Activated CD4-positive, alpha-beta T cell treated with anti-CD3 and anti-CD28 coated beads, Interleukin-2, amount 50 U/mL, for 24 hours (primary cell): Measurements from ENCODE around the gene USH2A.
"Not testable (repeated sequence)": the region's sequence is repeated elsewhere in the genome, so short reads cannot be mapped to it uniquely, and the experiment has no call there.

Experiments
- DNase-seq, 2 donors: peaks; one replicate each; pipeline ENCODE4 v3.0.0-alpha.2; 2020; ENCODE audit warnings: low read depth in 1 of 2, low spot score in 1 of 2

USH2A gene

DNA sequence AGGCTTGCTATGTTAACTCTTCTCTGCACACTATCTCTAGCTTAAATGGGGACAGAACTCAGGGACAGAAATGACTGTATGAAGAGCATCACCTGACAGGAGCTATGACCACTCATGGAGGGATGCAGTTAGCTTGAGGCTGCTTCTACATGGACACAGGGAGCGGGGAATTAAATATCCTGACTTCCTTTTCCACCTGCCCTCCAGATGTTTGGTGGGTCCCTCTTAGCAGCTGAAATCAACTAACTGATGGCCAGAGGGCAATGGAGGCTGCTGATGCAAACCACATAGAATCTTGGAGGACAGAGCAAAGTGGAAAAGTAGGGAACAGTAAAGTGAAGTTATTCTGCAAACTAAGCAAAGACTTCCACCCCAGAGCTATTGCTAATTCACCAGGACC lies 214.1 kb downstream of the USH2A start:
- no peak for DNase-seq

DNA sequence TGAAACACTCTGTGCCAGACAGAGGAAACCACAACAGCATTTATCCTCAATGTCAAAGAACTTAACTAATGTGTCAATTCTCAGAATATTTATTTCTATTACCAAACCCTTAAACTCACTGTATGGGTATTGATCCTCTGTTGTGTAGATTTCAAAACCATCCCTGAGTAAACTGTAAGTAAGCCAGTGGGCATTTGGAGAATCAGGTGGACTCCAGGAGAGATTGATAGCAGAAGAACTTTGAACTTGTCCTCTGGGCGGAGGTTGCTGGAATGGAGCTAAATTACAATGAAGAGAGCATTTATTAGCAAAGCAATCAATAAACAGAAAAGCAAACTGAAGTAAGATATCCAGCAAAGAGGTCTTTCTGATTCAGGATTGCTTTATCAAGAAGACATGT lies 216.1 kb downstream of the USH2A start:
- DNase-seq, result no peak

DNA sequence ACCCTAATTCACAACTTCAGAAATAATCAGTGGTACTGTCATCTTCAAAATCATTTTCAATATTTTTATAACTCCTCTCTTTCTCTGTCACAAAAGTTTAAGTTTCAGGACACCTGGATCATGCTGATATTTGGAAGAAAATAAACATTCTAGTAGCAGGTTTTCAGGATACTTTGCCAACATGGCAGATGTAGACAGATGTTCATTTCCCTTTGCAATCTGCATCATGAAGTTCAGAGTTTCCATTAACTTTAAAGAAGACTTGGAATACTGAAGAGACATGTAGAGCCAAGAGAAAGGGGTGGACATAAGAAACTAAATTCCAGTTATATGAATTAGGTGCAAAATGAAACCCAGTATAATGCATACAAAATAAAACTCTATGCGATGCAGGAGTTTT lies 218.1 kb downstream of the USH2A start:
- no peak for DNase-seq

DNA sequence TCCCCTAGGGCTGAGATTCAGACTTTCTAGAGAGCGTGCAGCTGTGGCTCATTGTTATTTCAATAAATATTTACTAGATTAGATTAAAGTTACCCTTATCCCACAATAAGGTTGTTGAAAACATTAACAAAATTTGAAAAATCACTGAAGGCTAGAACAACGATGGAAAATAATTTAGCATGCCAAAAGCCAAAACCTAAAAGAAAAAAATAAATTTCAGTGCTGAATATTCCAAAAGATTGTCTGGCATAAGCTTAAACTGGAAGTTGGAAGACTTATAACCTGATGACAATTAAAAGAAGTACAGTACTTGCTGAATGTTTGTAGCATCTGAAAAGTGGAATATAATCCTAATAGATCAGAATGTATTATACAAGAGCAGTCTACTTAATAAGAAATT lies 221.3 kb downstream of the USH2A start:
- no peak for DNase-seq

DNA sequence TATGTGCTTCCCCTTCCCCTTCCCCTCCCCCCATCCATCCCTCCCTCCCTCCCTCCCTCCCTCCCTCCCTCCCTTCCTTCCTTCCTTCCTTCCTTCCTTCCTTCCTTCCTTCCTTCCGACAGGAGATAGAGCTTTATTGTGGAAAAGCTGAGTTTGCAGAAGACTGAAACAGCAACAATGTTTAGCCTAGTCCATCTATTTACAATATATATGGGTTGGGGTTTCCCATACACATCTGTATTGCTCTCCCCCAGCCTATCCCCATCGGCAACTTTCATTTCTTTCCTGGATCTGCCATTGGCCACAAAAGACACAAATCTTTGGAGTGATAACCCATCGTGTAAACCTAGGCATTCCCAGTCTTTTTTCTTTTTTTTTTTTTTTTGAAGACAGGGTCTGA lies 222.3 kb downstream of the USH2A start:
- no peak for DNase-seq

DNA sequence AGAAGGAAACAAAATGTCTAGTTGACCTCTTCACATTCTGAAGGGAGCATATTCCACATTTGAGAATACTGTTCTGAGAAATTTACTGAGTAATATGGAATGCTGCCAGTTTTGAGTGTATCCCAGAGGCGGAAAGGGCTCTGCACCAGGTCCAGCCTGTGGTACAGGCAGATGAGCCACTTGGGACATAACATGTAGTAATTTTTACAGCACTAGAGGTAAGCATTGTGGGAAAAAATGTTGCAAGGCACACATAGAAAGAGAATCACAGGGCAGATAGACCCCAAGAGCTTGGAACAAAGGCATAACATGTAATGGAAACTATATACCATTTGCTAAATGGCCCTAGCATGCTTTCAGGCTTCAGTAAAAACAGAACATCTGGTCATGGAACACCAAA lies 228.5 kb downstream of the USH2A start:
- DNase-seq, result no peak

DNA sequence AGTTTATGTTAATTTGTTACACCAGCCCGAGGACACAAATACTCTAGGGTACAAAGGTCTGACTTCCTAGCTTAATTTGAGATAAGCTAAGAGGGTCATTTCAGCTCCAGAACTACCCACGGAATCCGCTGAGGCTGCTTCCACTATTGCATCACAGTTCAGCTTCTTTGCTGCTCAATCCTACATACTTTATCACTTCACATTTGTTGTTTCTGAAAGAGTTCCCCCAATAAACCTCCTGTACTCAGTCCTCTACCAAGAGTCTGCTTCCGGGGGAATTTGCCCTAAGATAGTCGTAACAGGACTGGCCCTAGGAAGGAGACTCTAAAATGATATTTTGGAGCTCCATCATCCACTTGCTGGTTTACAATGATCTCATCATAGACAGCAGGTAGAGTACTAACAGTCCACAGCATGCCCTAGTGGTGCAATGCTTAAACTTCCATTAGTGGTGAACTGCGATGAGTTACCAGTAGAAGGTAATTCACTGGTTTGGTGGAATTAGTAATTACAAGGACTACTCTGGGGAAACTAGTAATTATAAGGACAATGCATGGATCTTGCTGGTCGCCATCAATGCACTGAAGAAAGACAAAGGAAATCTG lies 229.3 kb downstream of the USH2A start:
- no peak for DNase-seq

DNA sequence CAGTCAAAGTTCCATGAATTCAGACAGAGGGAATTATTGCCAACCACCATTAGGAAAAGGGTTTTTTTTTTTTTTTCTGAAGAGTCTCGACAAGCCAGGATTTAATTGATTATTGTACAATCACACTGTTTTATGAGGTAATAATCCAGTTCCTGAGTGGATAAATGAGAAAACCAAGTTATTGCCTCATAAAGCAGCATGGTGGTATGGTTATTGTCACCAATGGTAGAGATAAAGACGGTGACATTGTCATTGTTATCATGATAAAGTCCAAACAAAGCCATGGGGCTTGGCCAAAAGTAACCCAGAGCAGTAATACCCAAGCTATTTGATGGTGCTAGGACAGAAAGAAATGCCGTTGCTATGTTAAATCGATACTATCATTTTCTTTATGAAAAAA lies 232.8 kb downstream of the USH2A start:
- DNase-seq, result no peak

DNA sequence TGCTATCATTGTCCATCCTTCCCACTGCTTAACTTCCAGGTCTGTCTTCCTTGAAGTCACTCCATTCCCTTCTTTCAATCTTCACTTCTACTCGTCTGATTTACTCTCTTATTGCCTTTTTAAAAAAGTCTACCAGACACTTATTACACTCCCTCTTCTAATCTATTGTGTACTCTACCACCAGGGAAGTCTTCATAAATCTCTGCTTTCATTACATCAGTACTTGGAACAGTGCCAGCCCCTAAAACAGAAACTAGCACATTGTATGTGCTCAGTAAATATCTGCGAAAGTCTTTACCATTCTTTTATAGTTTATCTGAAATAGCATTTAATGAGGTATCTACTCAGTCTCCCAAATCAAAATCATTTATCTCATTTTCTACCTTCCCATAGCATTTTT lies 236.4 kb downstream of the USH2A start:
- no peak for DNase-seq

DNA sequence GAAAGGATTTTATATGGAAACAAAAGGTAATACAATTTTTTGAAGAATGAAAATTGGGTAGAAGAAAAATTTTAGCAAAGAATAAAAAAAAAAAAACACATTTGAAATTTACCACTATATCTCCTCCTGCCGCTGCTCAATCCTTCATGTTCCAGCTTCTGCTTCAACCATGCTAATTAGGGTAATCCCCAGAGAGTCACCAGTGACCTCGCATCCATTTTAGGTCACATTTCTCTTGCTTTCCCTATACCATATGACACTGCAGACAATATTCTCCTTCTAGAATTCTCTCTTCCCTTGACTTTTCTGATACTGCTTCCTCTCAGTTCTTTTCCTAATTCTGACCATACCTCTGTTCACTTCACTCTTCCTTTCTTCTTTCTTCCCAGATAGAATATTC lies 237.1 kb downstream of the USH2A start:
- DNase-seq, result no peak

DNA sequence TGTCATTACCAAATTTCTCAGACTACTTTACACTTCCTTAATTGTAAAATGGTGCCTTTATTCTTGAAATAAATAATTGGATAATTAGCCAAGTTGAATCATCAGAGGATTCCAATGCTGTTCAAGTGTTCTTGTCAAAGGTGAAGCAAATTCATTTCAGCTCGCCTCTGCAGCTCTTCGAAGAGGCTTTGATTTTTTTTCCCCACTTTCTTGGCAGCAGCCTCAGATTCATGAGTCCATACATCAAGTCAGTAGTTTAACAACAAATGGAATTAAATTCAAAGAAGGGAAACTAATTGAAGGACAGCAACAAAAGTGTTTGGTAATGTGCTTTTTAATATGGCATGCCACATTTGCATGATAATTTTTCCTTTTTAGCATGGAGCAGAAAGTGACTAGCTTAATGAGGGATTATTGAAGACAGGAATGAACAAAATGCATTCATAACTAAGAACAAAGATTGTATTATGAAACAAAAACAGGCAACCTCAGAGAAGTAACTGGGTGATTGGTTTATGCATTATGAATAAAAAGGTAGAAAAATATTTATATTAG lies 239.0 kb downstream of the USH2A start:
- DNase-seq, result no peak

DNA sequence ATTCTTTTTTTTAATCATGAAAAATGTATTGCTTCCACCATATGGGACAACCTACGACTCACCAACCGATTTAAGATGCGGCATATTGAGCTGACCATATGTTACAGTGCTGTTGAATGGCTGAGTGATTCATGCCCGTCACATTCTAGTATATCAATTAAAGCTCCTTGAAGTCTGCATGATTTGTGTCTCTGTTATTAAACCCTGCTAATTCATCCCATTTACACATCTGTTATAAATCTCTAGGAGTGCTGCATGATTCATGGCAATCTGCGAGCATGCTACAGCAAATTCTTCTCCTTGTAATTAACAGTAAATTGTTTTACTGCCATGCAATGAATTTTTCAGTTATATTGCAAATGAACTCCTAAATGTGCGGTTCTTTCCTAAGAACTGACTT lies 239.8 kb downstream of the USH2A start:
- no peak for DNase-seq

DNA sequence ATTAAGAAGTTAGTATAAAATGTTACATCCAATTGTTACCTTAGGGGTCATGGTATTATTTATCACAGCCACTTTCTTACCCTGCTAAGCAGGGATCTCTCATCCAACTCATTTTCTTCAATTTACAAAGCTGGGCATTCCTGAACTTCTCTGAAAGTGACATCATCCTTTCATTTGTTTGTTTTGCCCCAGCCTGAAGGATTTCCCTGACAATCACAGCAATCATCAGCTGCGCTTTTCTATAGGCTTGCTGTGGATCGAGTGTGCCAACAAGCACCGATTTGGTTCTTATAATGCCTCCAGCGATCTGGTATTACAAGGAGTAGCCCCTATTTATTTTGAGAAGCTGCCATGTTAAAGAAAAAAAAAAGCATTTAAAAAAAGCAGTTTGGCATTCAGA lies 240.2 kb downstream of the USH2A start:
- DNase-seq, result no peak

DNA sequence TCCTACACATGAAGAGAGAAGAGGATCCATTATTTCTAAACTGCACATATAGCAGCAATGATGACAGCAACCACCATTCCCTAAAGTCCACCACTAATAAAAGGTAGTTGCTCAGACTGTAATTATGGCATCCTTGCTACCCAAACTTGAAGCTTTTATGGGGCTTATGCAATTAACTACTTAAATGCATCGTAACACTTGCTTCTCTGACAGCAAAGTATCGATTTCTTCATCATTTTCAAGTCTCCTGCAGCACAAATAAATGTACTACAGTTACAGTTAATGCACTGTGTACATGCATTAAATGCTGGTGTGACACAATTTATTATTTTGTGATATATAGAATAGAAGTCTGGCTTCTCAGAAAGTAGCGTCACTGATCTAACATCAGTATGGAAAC lies 241.7 kb downstream of the USH2A start:
- no peak for DNase-seq

DNA sequence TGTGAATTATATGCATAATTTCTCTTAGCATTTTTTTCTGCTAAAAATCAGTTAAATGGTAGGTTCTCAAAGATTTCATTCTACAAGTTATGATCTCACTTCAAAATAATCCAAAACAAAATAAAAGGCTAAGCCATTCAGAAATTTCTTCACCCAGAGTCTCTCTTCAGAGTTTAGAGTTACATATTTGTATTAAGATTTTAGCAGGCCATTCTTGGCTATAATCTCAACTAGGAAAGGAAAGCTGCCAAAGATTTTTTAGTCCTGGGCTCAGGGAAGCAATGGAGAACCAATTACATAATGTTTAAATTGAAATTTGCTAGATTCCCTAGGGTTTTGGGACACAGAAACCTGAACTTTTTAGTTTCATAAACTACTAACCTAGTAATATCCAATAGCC lies 245.0 kb downstream of the USH2A start:
- DNase-seq, result no peak

DNA sequence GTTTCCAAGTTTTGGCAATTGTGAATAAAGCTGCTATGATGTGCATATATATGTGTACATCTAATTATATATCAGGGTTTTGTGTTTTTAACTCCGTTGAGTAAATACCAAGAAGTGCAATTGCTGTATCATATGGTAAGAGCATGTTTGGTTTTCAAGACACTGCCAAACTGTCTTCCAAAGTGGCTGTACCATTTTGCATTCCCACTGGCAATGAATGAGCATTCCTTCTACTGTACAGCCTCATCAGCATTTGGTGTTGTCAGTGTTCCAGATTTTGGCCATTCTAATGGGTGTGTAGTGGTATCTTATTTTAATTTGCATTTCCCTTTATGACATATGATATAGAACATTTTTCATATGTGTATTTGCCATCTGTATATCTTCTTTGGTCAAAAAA lies 246.3 kb downstream of the USH2A start:
- DNase-seq, result no peak

DNA sequence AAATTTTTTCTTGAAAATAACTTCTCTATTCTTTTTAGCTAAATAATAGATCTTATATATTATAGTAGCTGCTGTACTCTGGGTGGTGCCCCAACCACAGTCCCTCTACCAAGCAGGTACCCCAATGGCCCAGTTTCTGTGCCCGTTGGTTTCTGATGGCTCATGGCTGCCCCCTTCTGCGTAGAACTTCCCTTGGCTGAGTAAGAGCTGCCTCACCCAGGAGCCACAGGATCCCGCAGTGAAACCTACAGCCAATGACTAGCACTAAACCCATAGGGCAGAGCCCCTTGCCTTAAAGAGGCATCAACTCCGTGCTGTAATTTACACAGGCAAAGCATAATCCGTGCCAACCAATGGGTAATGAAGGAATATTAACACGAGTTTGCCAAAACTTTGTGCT lies 247.5 kb downstream of the USH2A start:
- no peak for DNase-seq

DNA sequence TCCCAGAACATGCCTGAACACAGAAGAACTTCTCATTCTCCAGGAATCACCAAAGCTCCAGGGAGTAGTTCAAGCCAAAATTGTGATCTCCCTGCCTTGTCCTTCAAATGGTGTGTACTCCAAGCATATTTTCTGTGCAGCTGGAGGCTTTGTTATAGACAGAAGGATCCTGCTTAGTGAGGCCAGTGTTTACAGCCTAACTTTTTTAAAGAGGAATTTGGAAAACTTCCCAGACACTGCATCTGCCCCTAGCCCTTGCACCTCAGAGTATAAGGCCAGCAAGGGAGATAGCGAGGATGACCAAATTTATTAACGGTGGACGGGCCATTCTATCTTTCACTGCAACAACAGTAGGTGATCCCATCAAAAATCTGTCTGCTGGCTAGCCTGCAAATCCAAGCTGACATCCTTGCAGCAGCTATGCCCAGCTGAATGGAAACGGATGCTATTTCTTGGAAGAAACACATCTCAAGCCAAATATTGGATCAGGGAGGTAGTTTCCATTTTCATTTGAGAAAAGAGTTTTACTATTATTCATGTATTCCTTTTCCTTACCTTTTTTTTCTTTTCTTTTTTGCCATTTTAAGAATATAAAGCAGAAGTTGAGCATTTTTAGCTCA lies 249.8 kb downstream of the USH2A start:
- no peak for DNase-seq

DNA sequence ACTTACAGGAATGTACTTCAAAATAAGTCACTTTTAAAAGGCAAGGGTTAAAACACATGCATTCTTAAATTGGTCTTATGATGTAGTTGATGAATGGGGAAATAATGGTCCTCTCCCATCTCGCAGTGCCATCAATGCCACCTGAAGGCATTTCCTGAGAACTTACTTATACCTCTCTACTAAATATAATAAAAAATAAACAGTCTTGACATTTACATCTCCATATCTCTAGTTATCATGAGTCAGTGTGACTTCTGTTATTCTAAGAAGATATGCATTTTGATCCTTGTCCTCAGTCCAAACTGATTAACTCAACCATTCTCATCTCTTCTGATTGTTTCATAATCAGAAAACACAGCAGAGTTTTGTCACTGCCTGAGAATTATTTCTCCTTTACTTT lies 253.9 kb downstream of the USH2A start:
- no peak for DNase-seq

DNA sequence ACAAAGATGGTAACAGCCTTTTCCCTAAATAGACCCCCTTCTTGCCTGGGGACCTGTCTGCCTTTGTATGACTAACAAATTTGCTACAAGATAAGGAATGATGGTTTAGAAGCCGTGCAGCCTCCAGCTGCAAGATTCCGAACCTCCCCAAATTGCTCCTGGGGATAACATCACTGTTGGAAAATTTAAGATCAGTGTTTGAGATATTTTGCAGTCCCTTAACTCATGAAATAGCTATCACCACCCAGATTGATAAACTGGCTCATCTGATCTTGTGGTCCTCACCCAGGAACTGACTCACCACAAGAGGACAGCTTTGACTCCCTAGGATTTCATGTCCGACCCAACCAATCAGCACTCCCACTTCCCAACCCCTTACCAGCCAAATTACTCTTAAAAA lies 254.7 kb downstream of the USH2A start:
- DNase-seq, result no peak

DNA sequence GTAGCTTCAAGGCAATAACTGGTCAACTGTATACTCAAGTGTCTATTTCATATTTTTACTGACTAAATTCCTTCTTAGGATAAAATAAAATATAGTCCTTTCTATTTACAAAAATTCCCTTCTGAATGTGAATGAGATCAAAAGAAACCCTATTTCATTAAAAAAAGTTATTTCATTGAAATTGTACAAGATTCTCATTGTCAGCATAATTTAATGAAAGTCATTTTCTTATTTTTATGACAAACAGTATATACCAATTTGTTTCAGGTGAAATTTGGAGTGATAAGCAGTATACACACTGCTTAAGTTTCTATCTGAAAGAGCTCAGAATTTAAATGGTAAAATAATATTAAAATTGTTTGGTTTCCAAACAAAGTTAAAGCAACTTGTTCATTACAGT lies 269.2 kb downstream of the USH2A start:
- no peak for DNase-seq

DNA sequence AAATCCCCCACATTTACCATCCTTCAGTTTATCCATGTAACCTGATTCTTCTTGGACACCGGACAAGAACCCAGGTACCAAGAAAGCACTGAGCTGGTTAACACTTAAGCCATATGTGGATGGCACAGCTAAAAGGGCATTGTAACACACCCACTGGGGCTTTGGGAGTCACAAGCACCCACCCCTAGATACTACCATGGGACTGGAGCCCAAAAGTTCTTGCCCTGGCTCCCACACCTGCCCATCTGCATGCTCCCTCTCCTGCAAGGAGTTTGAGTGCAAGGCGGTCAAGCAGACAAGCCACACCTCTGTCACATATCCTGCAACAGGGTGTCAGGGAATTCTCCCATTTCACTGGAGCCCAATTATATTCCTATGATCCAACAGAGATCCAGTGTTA lies 270.1 kb downstream of the USH2A start:
- DNase-seq, result no peak

DNA sequence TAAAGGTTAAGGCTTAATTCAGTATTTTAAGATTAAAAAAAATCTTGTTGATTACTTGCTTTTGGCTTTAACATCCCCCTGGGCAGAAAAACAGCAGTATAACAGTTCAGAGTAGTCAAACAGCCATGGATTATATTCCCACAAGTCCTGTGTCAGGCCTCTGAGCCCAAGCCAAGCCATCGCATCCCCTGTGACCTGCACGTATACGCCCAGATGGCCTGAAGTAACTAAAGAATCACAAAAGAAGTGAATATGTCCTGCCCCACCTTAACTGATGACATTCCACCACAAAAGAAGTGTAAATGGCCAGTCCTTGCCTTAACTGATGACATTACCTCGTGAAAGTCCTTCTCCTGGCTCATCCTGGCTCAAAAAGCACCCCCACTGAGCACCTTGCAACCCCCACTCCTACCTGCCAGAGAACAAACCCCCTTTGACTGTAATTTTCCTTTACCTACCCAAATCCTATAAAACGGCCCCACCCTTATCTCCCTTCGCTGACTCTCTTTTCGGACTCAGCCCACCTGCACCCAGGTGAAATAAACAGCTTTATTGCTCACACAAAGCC lies 277.7 kb downstream of the USH2A start:
- not testable (repeated sequence) for DNase-seq
